GM12891 (cell line): ENCODE results near the gene SYT1.
"Not testable (repeated sequence)": the region's sequence is repeated elsewhere in the genome, so short reads cannot be mapped to it uniquely, and the experiment has no call there.

Experiments
- PAX5 ChIP-seq: IDR thresholded peaks from 2 replicates; pipeline ENCODE4 v1.6.1; 2011; ENCODE audit warnings: low read length, moderate library complexity, mild to moderate bottlenecking; ENCODE audit not compliant: insufficient read depth, severe bottlenecking
- POLR2A ChIP-seq: IDR thresholded peaks from 2 replicates; pipeline ENCODE4 v1.6.1; 2011; ENCODE audit warnings: low read depth, low read length, control low read depth
- POLR2AphosphoS5 ChIP-seq: IDR thresholded peaks from 2 replicates; pipeline ENCODE4 v1.6.1; 2011; ENCODE audit warnings: low read depth, low read length, control low read depth
- POU2F2 ChIP-seq: IDR thresholded peaks from 2 replicates; pipeline ENCODE4 v1.6.1; 2011; ENCODE audit warnings: low read depth, mild to moderate bottlenecking, control low read depth, low read length, moderate library complexity
- SPI1 ChIP-seq: IDR thresholded peaks from 2 replicates; pipeline ENCODE4 v1.6.1; 2011; ENCODE audit warnings: low read depth, low read length, control low read depth
- TAF1 ChIP-seq: IDR thresholded peaks from 2 replicates; pipeline ENCODE4 v1.6.1; 2011; ENCODE audit warnings: low read depth, low read length, control low read depth

DNA sequence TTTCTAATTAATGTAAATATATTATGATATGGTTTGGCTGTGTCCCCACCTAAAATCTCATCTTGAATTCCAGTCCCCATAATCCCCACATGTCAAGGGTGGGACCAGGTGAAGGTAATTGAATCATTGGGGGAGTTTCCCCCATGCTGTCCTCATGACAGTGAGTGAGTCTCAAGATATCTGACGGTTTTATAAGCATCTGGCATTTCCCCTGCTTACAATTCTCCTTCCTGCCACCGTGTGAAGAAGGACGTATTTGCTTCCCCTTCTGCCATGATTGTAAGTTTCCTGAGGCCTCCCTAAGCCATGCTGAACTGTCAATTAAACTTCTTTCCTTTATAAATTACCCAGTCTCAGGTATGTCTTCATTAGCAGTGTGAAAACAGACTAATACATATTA lies 562.2 kb downstream of the SYT1 start:
- TF ChIP-seq POLR2A, TAF1, POLR2AphosphoS5, SPI1, POU2F2, PAX5: not testable (repeated sequence)
